Cerebellar nuclear complex (tissue), 1 donor: ENCODE results near the gene RTKN.
A peak's percentile ranks its signal among the peaks of the same experiment; 100 is the strongest.
"Not testable (repeated sequence)": the region's sequence is repeated elsewhere in the genome, so short reads cannot be mapped to it uniquely, and the experiment has no call there.

Experiments used
- DNase-seq, 2 experiments: peaks; one replicate each; lab custom pipeline; 2025; lab: John Stamatoyannopoulos, UW

Gene RTKN

GRCh38 chr2:74439373-74439772 is 2.4 kb downstream of the RTKN start:
- DNase-seq, result no peak

DNA sequence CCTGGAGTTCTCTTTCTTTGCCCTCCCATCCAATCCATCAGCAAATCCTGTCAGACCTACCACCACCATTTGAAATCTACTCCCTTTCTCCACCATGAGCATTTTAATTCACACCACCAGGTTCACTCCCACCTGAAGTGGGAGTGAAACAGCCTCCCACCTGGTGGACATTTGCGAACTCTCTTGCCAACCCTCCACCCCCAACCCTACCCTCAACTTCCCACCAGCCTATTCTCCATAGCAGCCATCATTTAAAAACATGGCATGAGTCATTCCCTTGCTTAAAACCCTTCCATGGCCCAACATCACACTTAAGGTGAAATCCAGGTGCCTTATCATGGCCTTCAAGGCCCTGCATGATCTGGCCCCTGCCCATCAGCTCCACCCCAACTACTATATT is 3.5 kb downstream of the RTKN start:
- DNase-seq, result no peak

DNA sequence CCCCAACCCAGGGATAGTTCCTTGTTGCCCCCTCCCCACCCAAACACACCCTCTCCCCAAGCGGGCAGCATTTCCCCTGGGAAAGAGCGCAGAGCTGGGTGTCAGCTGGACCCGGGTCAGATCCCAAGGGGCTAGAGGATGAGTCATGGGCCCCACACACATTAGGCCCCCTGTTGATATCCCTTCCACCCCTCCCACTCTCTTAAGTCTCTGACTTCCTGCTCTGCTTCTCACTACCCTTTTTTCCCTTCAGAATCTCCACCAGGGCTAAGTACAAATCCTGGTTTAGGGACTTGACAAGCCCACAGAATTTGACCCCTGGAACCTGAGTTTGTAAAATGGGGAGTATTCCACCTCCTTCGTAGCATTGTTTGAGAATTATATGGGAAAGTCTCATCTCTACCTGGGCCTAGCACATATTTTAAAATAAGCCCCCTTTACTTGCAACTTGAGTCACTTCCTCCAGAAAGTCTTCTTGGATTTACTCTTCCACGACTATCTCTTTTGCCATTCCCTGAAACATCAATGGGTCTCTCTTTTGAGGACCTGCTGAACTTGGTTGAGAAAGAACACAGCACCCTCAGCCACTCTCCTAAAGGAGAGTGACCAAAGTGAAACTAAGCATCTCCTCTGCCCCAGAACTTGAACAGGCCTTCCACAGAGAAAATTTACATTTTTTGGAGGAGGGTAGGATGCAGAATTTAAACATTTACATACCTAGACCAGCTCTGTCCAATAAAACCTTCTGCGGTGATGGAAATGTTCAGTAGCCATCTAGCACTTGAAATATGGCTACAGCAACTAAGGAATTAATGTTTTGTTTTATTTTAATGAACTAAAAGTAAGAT is 4.7 kb downstream of the RTKN start:
- no peak for DNase-seq

- DNase-seq, result no peak
These were observed 5.5 kb downstream of the RTKN start for GRCh38 chr2:74436111-74436805.

DNA sequence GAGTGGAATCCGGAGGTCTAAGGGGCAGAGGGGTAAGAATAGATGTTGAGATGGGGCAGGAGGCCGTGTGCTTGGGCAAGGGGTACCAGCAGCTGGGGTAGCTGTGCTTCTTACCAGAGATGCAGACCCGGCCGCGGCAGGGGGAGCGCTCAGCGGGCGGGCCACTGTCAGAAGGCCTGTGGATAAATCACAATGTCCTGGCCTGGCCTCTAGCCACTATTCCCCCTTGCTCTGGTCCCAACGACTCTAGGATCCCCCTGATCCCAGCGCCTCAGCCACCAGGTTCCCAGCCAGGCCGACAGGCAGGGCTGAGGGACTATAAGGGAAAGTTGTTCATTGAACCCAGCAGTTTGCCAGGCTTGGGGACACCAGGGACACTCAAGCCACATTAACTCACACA is 11.2 kb downstream of the RTKN start:
- no peak for DNase-seq

DNA sequence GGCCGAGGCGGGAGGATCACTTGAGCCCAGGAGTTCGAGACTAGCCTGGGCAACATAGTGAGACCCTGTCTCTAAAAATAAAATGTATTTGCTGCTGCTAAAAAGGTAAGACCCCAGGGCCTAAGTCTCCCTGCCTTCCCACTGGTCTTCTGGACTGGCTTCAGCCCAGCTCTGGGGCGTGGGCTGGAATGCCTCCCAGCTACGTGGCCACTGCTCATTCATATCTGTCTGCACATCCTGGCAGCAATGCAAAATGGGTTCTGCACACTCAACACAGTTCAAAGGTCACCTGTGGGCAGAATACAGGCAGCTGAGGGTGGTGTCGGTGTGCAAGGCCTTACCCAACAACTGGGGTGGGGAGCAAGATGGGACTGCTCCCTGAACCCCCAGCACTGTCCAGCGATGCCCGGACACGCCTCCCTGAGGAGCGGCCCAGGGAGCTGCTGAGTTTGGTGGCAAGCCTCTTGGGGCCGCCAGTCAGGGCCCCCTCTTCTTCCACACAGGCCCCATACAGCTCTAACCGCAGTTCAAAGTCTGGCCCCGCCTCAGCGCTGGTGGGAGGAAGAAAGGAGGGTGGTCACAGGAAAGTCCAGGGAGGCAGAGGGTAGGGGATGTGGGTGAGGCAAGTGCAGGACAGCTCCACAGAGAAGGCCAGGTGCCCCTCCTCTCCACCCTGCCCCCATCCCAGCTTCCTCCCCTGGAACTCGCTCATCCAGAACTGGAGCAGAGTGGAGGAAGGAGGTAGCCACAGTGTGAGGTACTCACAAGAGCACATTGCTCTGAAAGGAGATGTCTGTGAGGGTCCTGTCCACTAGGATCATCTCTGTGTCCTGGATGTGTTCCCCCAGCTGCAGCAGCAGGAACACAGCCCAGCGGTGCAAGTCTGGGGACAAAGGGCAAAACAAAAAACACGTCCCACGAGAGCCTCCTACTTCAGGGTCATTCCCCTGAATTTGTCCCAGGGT is 12.0 kb downstream of the RTKN start:
- DNase-seq, result no peak

GRCh38 chr2:74428675-74429074 is 13.1 kb downstream of the RTKN start:
- DNase-seq, result no peak

- no peak for DNase-seq
These were observed 14.2 kb downstream of the RTKN start for GRCh38 chr2:74427551-74427950.

DNA sequence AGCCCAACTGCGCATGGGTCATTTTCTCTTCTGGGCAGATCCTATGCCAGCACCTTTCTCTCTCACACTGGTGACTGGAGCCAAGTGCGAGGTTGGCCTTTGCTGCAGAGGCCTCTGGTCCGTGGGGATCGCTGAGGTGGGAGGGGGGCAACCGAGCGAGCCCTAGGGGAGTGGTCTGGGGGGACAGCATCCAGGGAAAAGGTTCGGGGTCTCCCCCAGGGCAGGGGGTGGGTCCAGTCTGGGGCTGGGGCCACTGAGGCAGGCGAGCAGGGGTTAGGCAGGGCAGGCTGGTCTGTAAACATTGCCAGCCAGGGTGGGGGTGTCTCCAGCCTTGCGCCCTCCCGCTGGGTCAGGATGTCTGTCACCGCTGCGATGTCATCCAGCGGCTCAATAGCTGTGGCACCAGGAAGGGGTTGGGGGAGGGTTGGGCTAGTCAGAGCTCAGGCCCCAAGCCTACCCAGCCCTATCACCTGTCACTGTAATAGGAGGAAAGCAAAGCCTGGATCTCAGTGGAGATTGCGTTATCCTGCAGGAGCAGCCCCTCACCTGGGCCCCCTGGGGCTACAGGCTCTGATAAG is 15.5 kb downstream of the RTKN start:
- DNase-seq, result no peak

DNA sequence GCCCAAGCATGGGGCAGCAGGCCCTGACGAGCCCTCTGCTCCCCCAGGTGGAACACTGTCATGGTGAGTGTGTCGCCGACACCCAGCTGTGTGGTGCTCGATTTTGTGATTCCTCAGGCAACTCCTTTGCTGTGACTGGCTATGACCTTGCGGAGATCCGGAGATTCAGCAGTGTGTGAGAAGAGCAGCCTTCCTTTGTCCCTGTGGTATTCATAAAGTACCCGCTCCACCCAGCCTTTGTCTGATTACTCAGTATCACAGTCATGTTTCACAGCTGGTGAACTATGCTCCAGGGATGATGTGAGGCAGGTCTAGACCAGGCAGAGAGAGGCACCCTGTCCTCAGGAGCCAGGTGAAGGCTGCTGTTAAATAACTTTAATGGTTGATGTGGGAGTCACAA is 16.2 kb downstream of the RTKN start:
- DNase-seq, result no peak

GRCh38 chr2:74424995-74425406 is 16.7 kb downstream of the RTKN start:
- DNase-seq, result no peak

- no peak for DNase-seq
These were observed 17.4 kb downstream of the RTKN start for GRCh38 chr2:74424139-74424992.

GRCh38 chr2:74423231-74424095 is 18.3 kb downstream of the RTKN start:
- DNase-seq, result no peak

GRCh38 chr2:74421221-74421870 is 20.4 kb downstream of the RTKN start, which contains the start of the genes C2orf81 and WDR54:
Gene C2orf81, minus strand, starts transcription at chr2:74421619. Its CDS starts 59 bp downstream, at chr2:74421560.
Gene WDR54, plus strand, starts transcription at chr2:74421730. Its CDS starts 424 bp downstream, at chr2:74422154.
- DNase-seq, result peak; percentile 67 to 79

DNA sequence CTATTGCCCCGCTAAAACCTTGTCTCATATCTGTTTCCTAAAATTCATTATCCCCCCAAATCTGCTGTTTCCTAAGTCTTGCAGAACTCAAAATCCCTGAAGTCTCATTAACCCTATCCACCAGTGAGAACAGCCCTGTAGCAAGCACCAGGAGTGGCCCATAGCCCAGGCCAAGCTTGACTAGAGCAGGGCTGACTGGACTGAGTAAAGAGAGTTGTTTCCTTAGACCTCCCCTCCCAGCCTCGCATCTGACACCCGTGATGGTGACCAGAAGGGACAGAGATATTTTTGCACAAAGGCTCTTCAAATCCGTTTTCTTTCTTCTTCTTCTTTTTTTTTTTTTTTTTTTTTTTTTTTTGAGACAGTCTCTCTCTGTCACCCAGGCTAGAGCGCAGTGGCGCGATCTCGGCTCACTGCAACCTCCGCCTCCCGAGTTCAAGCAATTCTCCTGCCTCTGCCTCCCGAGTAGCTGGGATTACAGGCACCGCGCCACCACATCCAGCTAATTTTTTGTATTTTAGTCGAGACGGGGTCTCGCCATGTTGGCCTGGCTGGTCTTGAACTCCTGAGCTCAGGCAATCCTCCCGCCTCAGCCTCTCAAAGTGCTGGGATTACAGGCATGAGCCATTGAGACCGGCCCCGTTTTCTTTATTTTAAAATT is 21.2 kb downstream of the RTKN start:
- not testable (repeated sequence) for DNase-seq

- no peak for DNase-seq
These were observed 21.7 kb downstream of the RTKN start for GRCh38 chr2:74420006-74420405.

DNA sequence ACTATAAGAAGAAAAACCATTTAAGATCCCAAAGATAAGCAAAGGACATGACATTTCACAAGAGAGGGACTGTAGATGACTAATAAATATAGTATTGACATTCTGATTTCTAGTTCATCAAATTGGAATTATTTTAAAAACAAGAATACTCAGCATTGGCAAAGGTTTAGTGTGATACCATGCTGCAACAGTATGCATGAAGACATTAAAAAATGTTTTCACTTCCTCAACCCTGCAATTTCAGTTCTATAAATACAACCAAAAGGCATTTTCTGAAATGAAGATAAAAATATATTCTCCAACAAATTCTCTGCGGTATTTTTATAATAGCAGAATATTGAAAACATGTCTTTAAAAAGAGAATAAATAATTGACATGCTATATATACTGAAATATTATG is 22.4 kb downstream of the RTKN start:
- no peak for DNase-seq

GRCh38 chr2:74418312-74418711 is 23.4 kb downstream of the RTKN start:
- no peak for DNase-seq

GRCh38 chr2:74417763-74418162 is 24.0 kb downstream of the RTKN start:
- DNase-seq, result no peak
